A549 (cell line): ENCODE results near the gene PTPRD.

Source experiments
- CEBPB ChIP-seq, 2 experiments: fragments of >200 bp in 1 of 2; sonication (Bioruptor Twin) in 1 of 2; formaldehyde crosslinking in 1 of 2; IDR thresholded peaks; 2 replicates each; pipeline ENCODE4 v1.6.1; 2012 to 2016
- CTCF ChIP-seq: fragments of >200 bp; sonication (Bioruptor Twin); formaldehyde crosslinking; IDR thresholded peaks from 3 replicates; pipeline ENCODE4 v1.5.1; 2016
- JUNB ChIP-seq: fragments of >200 bp; sonication (Bioruptor Twin); formaldehyde crosslinking; IDR thresholded peaks from 2 replicates; pipeline ENCODE4 v1.6.1; 2016
- MAFK ChIP-seq: fragments of 450-650 bp; IDR thresholded peaks from 2 replicates; pipeline ENCODE4 v1.6.1; 2014; ENCODE audit not compliant: partially characterized antibody
- MAX ChIP-seq: IDR thresholded peaks from 2 replicates; pipeline ENCODE4 v1.6.1; 2012
- MYC ChIP-seq: IDR thresholded peaks from 2 replicates; pipeline ENCODE4 v1.6.1; 2012; ENCODE audit warnings: mild to moderate bottlenecking, inconsistent platforms, low read length, improper control_type of control experiment, borderline replicate concordance
- NFE2L2 ChIP-seq: fragments of 150-350 bp; conservative IDR thresholded peaks from 2 replicates; pipeline ENCODE4 v1.6.1; 2014; ENCODE audit warnings: low read length
- RAD21 ChIP-seq, 2 experiments: fragments of >200 bp in 1 of 2; sonication (Bioruptor Twin) in 1 of 2; formaldehyde crosslinking in 1 of 2; IDR thresholded peaks in 1 of 2; conservative IDR thresholded peaks in 1 of 2; 2 replicates in 1 of 2; 3 replicates in 1 of 2; pipeline ENCODE4 v1.6.1; 2012 to 2018; ENCODE audit warnings: inconsistent platforms in 1 of 2
- SMC3 ChIP-seq: fragments of >200 bp; sonication (Bioruptor Twin); formaldehyde crosslinking; IDR thresholded peaks from 3 replicates; pipeline ENCODE4 v1.6.1; 2018; ENCODE audit warnings: inconsistent platforms
- TF ChIP-seq, protein P1 (sequence below): fragments of 150-350 bp; IDR thresholded peaks from 2 replicates; pipeline ENCODE4 v1.6.1; 2014; ENCODE audit warnings: low read depth, mild to moderate bottlenecking, low read length
- TF ChIP-seq, protein P2 (sequence below): fragments of 250-450 bp; sonication (Bioruptor Pico); IDR thresholded peaks from 2 replicates; pipeline ENCODE4 v1.5.0; 2020; ENCODE audit warnings: low read depth, mild to moderate bottlenecking, moderate library complexity

- no peak for TF ChIP-seq MYC
- TF ChIP-seq RAD21 (conservative IDR thresholded peaks at IDR 0.05 in 1 of 2, IDR thresholded peaks at IDR 0.05 in 1 of 2) = no peak
- TF ChIP-seq CTCF = no peak
- TF ChIP-seq NFE2L2 = no peak
- TF ChIP-seq, protein P1, sequence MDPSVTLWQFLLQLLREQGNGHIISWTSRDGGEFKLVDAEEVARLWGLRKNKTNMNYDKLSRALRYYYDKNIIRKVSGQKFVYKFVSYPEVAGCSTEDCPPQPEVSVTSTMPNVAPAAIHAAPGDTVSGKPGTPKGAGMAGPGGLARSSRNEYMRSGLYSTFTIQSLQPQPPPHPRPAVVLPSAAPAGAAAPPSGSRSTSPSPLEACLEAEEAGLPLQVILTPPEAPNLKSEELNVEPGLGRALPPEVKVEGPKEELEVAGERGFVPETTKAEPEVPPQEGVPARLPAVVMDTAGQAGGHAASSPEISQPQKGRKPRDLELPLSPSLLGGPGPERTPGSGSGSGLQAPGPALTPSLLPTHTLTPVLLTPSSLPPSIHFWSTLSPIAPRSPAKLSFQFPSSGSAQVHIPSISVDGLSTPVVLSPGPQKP = no peak
- TF ChIP-seq, protein P2, sequence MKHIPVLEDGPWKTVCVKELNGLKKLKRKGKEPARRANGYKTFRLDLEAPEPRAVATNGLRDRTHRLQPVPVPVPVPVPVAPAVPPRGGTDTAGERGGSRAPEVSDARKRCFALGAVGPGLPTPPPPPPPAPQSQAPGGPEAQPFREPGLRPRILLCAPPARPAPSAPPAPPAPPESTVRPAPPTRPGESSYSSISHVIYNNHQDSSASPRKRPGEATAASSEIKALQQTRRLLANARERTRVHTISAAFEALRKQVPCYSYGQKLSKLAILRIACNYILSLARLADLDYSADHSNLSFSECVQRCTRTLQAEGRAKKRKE = no peak
- no peak for TF ChIP-seq JUNB
- no peak for TF ChIP-seq MAX
- TF ChIP-seq MAFK = no peak
- TF ChIP-seq SMC3 = no peak
- no peak for TF ChIP-seq CEBPB (IDR thresholded peaks at IDR 0.05)
Observed at GRCh38 chr9:9924376-9924775, 688.4 kb downstream of the PTPRD start.
